PC-9 (cell line): ENCODE data around the gene RNASE9.

ENCODE experiments used
- EZH2 ChIP-seq: fragments of 200-600 bp; sonication (generic); IDR thresholded peaks from 2 replicates; pipeline ENCODE4 v1.8.0; 2017; ENCODE audit warnings: antibody characterized with exemption, low read depth
- TF ChIP-seq, protein P1 (sequence below): fragments of 200-600 bp; sonication (generic); conservative IDR thresholded peaks from 2 replicates; pipeline ENCODE4 v1.6.1; 2017; ENCODE audit warnings: mixed run types, antibody characterized with exemption, mild to moderate bottlenecking, moderate library complexity

GRCh38 chr14:20522332-20522731, 38.5 kb downstream of the RNASE9 start:
- TF ChIP-seq, protein P1, sequence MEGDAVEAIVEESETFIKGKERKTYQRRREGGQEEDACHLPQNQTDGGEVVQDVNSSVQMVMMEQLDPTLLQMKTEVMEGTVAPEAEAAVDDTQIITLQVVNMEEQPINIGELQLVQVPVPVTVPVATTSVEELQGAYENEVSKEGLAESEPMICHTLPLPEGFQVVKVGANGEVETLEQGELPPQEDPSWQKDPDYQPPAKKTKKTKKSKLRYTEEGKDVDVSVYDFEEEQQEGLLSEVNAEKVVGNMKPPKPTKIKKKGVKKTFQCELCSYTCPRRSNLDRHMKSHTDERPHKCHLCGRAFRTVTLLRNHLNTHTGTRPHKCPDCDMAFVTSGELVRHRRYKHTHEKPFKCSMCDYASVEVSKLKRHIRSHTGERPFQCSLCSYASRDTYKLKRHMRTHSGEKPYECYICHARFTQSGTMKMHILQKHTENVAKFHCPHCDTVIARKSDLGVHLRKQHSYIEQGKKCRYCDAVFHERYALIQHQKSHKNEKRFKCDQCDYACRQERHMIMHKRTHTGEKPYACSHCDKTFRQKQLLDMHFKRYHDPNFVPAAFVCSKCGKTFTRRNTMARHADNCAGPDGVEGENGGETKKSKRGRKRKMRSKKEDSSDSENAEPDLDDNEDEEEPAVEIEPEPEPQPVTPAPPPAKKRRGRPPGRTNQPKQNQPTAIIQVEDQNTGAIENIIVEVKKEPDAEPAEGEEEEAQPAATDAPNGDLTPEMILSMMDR: no peak
- no peak for TF ChIP-seq EZH2
